Caki2 (cell line): Measurements from ENCODE around the gene ACAD8. TPM values are rescaled to one million over a fixed set of nuclear protein-coding genes. Genes with fewer than 3 reads are reported as not detected.

Experiments used
- total RNA-seq: library from RNA; depleted of rRNA; stranded (reverse); fragments of >200 nt; shearing (Covaris generic); gene quantifications from 2 replicates; pipeline ENCODE4 v1.2.3, GENCODE V29; 2014; ENCODE audit warnings: low replicate concordance; rRNA removed

ACAD8 gene
- total RNA-seq, 1 experiment from 2014 or later = 7.5 TPM

Other genes with a start within 250 kb of the ACAD8 start
- not detected in 2 replicates for gene JAM3, start 184.5 kb upstream of the ACAD8 start, total RNA-seq
- 13.4 and 14.1 TPM in 2 replicates for gene NCAPD3, start 29.6 kb upstream of the ACAD8 start, total RNA-seq
- 9.0 and 11.5 TPM in 2 replicates for gene VPS26B, start 28.9 kb upstream of the ACAD8 start, total RNA-seq
- gene THYN1, start 216 bp upstream of the ACAD8 start, total RNA-seq = 15.5 and 17.9 TPM in 2 replicates
- not detected in 2 replicates for gene GLB1L3, start 22.8 kb downstream of the ACAD8 start, total RNA-seq
- gene GLB1L2, start 78.4 kb downstream of the ACAD8 start, total RNA-seq = 0.23 and 1.9 TPM in 2 replicates
- gene B3GAT1, start 158.7 kb downstream of the ACAD8 start, total RNA-seq = not detected in 2 replicates